Gastroesophageal sphincter (tissue), 4 donors: Measurements from ENCODE around the gene SH3RF3. TPM values are rescaled to one million over a fixed set of nuclear protein-coding genes. Genes with fewer than 3 reads are reported as not detected.
A peak's percentile ranks its signal among the peaks of the same experiment; 100 is the strongest.

Experiments
- ATAC-seq: fragments of 150-250 bp; one replicate; pipeline ENCODE4 v1.9.1; 2016; ENCODE audit warnings: mild to moderate bottlenecking, moderate library complexity
- H3K27ac ChIP-seq, 4 donors: fragments of 200-600 bp; sonication (generic) in 3 of 4; 1 replicate in 3 of 4; 2 replicates in 1 of 4; pipeline ENCODE4 v1.5.1; 2016 to 2019
- H3K27me3 ChIP-seq: fragments of 200-600 bp; sonication (generic); one replicate; pipeline ENCODE4 v1.5.1; 2019
- H3K36me3 ChIP-seq, 2 donors: fragments of 200-600 bp; sonication (generic); one replicate each; pipeline ENCODE4 v1.5.1; 2019; ENCODE audit warnings: control low read depth in 1 of 2
- H3K4me1 ChIP-seq, 3 donors: fragments of 200-600 bp; sonication (generic); 1 replicate in 2 of 3; 2 replicates in 1 of 3; pipeline ENCODE4 v1.5.1; 2016 to 2019; ENCODE audit warnings: control low read depth in 2 of 3
- H3K4me3 ChIP-seq, 2 donors: fragments of 200-600 bp; sonication (generic); one replicate each; pipeline ENCODE4 v1.5.1; 2019; ENCODE audit warnings: mild to moderate bottlenecking in 1 of 2, moderate library complexity in 1 of 2
- H3K9me3 ChIP-seq, 3 donors: fragments of 200-600 bp; sonication (generic); one replicate each; pipeline ENCODE4 v1.5.1; 2017 to 2019; ENCODE audit warnings: control low read depth in 2 of 3
- EP300 ChIP-seq: sonication (generic); formaldehyde crosslinking; IDR thresholded peaks from one replicate; pipeline ENCODE4 v1.6.1; 2017; ENCODE audit warnings: antibody characterized with exemption, mild to moderate bottlenecking
- POLR2A ChIP-seq, 2 donors: fragments of 450-650 bp; IDR thresholded peaks; one replicate each; pipeline ENCODE4 v1.6.1; 2017; ENCODE audit warnings: antibody characterized with exemption in 2 of 2, mild to moderate bottlenecking in 2 of 2, moderate library complexity in 1 of 2
- POLR2AphosphoS5 ChIP-seq: sonication (generic); formaldehyde crosslinking; IDR thresholded peaks from one replicate; pipeline ENCODE4 v1.6.1; 2017; ENCODE audit warnings: antibody characterized with exemption
- WGBS, 2 donors: methylation state at CpG; one replicate each; pipeline ENCODE4 v1.1.5; 2018; ENCODE audit warnings: low coverage in 1 of 2; 5-methylcytosine and 5-hydroxymethylcytosine counted together
- total RNA-seq, 4 donors: library from RNA; depleted of rRNA; stranded (reverse); fragments of >200 nt; gene quantifications; one replicate each; pipeline ENCODE4 v1.1.0, GENCODE V29; 2016
- TF ChIP-seq, protein P1 (sequence below), 4 experiments: fragments of 200-600 bp in 2 of 4; fragments of 450-650 bp in 2 of 4; sonication (generic) in 1 of 4; IDR thresholded peaks; one replicate each; pipeline ENCODE4 v1.5.1; 2017 to 2019; ENCODE audit warnings: antibody characterized with exemption in 4 of 4, mild to moderate bottlenecking in 2 of 4, moderate library complexity in 2 of 4

The SH3RF3 gene
- total RNA-seq, 4 donors from 2014 or later = 10.1 to 15.8 (median 13.2) TPM

DNA sequence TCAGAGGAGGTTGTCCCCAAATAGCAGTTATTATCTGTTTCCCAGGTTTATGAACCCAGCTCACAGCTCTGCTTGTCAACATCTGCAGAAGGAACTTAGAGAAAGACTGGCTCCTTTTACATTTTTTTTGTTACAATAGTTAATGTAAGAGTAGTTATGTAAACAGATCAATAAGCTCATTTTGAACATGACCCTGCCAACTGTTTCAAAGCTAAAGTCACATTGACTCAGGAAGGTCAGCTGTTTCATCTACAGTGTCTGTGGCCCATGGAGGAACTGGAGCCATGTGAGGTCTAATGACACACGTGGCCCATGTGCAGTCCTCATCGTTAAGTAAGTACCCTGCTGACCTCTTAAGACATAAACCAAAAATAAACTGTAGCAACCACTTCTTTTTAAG is 97.1 kb downstream of the SH3RF3 start:
- Histone ChIP-seq H3K9me3 (no peaks in the 10 kb centered on the region), H3K4me3 (no peak overlapping the region), H3K27ac (no peak overlapping the region), H3K36me3 (no peaks in the 10 kb centered on the region), H3K4me1 (peaks cover 0 to 7% (median 4%) of the 10 kb centered on the region in 3 donors), H3K27me3 (no peaks in the 10 kb centered on the region)
- WGBS, 2 donors = 76 to 86% methylated on average over 2 of the region's 2 CpGs
- no peak for ATAC-seq
- TF ChIP-seq EP300 = no peak
- TF ChIP-seq, protein P1, sequence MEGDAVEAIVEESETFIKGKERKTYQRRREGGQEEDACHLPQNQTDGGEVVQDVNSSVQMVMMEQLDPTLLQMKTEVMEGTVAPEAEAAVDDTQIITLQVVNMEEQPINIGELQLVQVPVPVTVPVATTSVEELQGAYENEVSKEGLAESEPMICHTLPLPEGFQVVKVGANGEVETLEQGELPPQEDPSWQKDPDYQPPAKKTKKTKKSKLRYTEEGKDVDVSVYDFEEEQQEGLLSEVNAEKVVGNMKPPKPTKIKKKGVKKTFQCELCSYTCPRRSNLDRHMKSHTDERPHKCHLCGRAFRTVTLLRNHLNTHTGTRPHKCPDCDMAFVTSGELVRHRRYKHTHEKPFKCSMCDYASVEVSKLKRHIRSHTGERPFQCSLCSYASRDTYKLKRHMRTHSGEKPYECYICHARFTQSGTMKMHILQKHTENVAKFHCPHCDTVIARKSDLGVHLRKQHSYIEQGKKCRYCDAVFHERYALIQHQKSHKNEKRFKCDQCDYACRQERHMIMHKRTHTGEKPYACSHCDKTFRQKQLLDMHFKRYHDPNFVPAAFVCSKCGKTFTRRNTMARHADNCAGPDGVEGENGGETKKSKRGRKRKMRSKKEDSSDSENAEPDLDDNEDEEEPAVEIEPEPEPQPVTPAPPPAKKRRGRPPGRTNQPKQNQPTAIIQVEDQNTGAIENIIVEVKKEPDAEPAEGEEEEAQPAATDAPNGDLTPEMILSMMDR (IDR thresholded peaks at IDR 0.05) = no peak
- TF ChIP-seq POLR2A (IDR thresholded peaks at IDR 0.05) = no peak
- no peak for TF ChIP-seq POLR2AphosphoS5

DNA sequence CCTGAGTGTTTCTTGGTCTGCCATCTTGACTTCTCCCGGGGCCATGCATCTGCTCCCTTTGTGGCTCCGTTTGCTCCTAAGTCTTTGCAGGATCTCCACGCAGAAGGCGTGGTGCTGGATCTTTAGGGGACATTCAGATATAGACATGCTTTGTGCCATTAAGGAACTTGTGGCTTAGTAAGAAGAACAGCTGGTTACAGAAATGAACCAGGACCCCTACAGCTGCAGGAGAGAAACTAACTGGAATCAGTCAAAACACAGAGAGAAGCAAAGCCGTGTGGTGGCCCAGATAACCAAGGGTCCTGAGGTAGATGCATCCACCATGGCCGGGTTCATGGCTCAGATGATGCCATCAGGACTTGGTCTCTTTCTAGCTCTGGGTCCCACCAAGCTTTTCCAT is 97.6 kb downstream of the SH3RF3 start:
- TF ChIP-seq, protein P1 (IDR thresholded peaks at IDR 0.05) = no peak
- TF ChIP-seq POLR2AphosphoS5 (no peak), POLR2A (IDR thresholded peaks at IDR 0.05) (no peak), EP300 (no peak)
- no peak for ATAC-seq
- H3K4me1 ChIP-seq = peaks cover 0 to 10% (median 5%) of the 10 kb centered on the region in 3 donors
- H3K27me3 ChIP-seq = no peaks in the 10 kb centered on the region
- H3K4me3 ChIP-seq = no peak overlapping the region
- H3K9me3 ChIP-seq = no peaks in the 10 kb centered on the region
- no peaks in the 10 kb centered on the region for H3K36me3 ChIP-seq
- no peak overlapping the region for H3K27ac ChIP-seq
- WGBS, 2 donors = 95% methylated on average over 6 of the region's 6 CpGs; no CpG with 5 or more reads in 1 of the 2 donors

DNA sequence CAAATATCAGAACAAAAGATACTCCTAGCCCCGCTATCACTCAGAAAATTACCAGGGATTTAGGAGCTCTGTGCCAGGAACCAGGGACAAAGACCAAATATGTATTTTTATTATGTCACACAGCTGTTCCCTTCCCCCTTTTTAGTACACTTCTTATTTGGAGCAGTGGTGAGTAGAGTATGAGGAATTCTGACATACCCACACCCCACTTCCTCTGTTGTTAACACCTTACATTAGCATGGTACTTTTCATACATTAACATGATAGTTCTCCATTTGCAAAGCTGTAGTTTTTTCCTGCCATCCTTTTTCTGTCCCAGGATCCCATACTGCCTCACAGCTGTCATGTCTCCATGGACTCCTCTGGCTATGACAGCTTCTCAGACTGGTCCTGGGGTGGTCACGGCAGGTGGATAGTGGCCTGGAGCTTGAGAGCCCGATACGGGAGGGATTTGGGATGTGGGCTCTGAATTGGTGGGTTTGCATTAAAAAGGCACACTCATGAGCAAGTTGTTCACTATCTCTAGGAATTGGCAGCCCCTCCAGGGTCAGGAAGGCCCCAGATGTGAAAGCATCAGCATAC is 100.2 kb downstream of the SH3RF3 start:
- Histone ChIP-seq H3K9me3 (no peaks in the 10 kb centered on the region), H3K27me3 (no peaks in the 10 kb centered on the region), H3K4me1 (peaks cover 0 to 10% (median 5%) of the 10 kb centered on the region in 3 donors), H3K36me3 (no peaks in the 10 kb centered on the region), H3K27ac (no peak overlapping the region), H3K4me3 (no peak overlapping the region)
- TF ChIP-seq POLR2A (IDR thresholded peaks at IDR 0.05) (no peak), POLR2AphosphoS5 (no peak), EP300 (no peak)
- TF ChIP-seq, protein P1 (IDR thresholded peaks at IDR 0.05) = no peak
- no peak for ATAC-seq
- WGBS, 2 donors = 85 to 100% methylated on average over 1 to 3 of the region's 4 CpGs

DNA sequence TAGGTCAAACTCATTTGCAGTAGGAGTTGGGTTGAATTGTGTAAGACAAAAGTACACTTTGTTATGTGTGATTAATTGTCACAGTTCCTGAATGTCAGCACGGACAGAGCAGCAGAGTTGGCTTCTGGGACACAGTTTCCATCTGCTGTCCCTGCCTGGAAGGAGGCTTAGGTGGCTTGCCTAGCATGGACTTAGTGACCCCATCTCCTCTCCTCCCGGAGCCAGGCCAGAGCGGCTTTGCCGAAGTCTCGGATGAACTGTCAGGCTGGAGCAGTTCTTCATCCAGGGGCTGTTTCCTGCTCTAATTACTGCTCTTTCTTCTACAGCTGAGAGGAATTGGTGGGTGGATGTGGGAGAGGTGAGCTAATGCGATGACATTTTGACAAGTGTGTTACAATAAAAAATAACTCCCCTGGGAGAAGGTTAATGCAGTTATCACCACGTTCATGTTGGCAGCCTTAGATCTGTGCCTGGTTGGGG is 102.0 kb downstream of the SH3RF3 start:
- no peaks in the 10 kb centered on the region for H3K36me3 ChIP-seq
- H3K27me3 ChIP-seq = no peaks in the 10 kb centered on the region
- H3K4me1 ChIP-seq = peaks cover 0 to 17% (median 5%) of the 10 kb centered on the region in 3 donors
- H3K27ac ChIP-seq = peak overlapping the region in 1 of 4 donors; percentile 17
- ATAC-seq = no peak
- no peaks in the 10 kb centered on the region for H3K9me3 ChIP-seq
- WGBS, 2 donors = 8 to 52% methylated on average over 1 to 7 of the region's 7 CpGs
- peak; percentile 48 for TF ChIP-seq POLR2AphosphoS5
- TF ChIP-seq EP300 = no peak
- no peak for TF ChIP-seq POLR2A (IDR thresholded peaks at IDR 0.05)
- no peak overlapping the region for H3K4me3 ChIP-seq

DNA sequence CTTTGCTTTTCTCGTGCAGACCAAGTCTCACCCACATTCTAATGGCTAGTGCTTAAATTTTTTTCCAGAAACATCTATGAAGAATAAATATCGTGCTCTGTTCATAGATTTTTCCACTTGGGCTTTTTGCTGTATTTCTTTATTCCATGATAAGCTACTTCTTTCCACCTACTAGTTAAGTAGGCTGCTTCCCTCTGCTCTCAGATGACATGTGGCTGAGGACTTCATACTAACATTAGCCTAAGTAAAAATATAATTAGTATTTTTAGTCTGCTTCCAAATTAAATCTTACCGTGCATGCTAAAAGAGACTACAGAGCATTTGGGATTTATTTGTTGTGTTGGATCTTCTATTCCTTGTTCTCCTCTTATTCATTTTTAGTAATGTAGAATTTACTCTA is 102.4 kb downstream of the SH3RF3 start:
- Histone ChIP-seq H3K36me3 (no peaks in the 10 kb centered on the region), H3K27me3 (no peaks in the 10 kb centered on the region), H3K27ac (no peak overlapping the region), H3K4me3 (no peak overlapping the region), H3K9me3 (no peaks in the 10 kb centered on the region), H3K4me1 (peaks cover 0 to 17% (median 5%) of the 10 kb centered on the region in 3 donors)
- no peak for ATAC-seq
- 27 to 42% methylated on average over 3 of the region's 3 CpGs for WGBS, 2 donors
- TF ChIP-seq POLR2A (IDR thresholded peaks at IDR 0.05) (no peak), EP300 (no peak), POLR2AphosphoS5 (no peak)
- TF ChIP-seq, protein P1 (IDR thresholded peaks at IDR 0.05) = no peak
